ENCODE results near the gene ROR2. TPM values are rescaled to one million over a fixed set of nuclear protein-coding genes. Genes with fewer than 3 reads are reported as not detected.

ROR2 gene
- total and polyA plus RNA-seq, 2 of the 13 experiments (the other 11 are each of a cell fraction or from before 2014, with no cell fraction given), result not detected

DNA sequence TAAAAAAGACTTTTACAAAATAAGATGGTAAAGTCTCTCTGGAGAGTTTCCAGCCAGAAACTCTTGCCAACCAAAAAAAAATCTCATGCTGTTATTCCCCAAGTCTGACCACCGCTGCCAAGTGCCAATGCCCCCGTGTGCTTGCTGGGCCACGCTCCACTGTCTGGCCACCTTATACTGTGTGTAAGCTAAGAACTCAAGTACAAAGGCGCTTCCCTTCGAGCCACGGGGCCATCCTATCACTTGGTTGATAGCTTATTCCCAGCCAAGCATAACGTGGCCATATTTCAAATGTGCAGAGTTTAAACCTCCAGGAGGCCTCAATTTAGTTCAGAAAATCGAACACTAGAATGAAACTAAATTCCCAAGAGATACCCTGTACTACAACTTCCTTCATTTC, 36.0 kb downstream of the ROR2 start:
- H3K36me3 ChIP-seq (replicated peaks in 1 of 2; ENCODE audit: control insufficient read depth in 1 of 2, insufficient read depth in 2 of 2, low read length in 2 of 2), result no peaks in the 10 kb centered on the region
- no peak overlapping the region for H3K9ac ChIP-seq (ENCODE audit: insufficient read depth, low read depth, low read length)
- TF ChIP-seq ETV6 (CRISPR knock-in tag; conservative IDR thresholded peaks at IDR 0.05) (no peak), TSC22D2 (CRISPR knock-in tag; IDR thresholded peaks at IDR 0.05; ENCODE audit: borderline replicate concordance) (no peak), TCF12 (IDR thresholded peaks at IDR 0.05) (no peak), TCF12 (CRISPR knock-in tag; IDR thresholded peaks at IDR 0.05) (no peak)
- no peak overlapping the region for H2AFZ ChIP-seq (ENCODE audit: low read length)
- in situ Hi-C loops (cut with HindIII; ENCODE audit: extremely low pct_ligation_motif_present, low pct_unique_long_range_greater_than_20kb) (no loop called here), intact Hi-C loops (cut with micrococcal nuclease; ENCODE audit: unreplicated experiment) (no loop called here)
- POLR2A ChIA-PET, result no interaction called here
- FAIRE-seq (no peak), ATAC-seq (no peak), DNase-seq (ENCODE audit: low spot score) (no peak)
- CTCF ChIA-PET (ENCODE audit: low intra/inter-chr PET ratio, low total read pairs), result no interaction called here
- WGBS (ENCODE audit: low lambda C conversion rate), result 22% methylated on average over 7 of the region's 8 CpGs
- no peak overlapping the region for H3K27ac ChIP-seq (ENCODE audit: extremely low read length, insufficient read depth, low read length)
- H3K79me2 ChIP-seq (ENCODE audit: insufficient read depth, low read length), result no peaks in the 10 kb centered on the region
- no peaks in the 10 kb centered on the region for H3K4me1 ChIP-seq (ENCODE audit: insufficient read depth, low read length)
- H4K20me1 ChIP-seq (ENCODE audit: insufficient read depth, low read length), result no peaks in the 10 kb centered on the region
- H3K4me3 ChIP-seq (replicated peaks in 1 of 3; ENCODE audit: insufficient read depth in 1 of 3, low read depth in 2 of 3, low read length in 3 of 3), result no peak overlapping the region
- H3K9me3 ChIP-seq (ENCODE audit: low read length), result no peaks in the 10 kb centered on the region
- no TSS peak for BruUV-seq (replicated peaks)
- H3K4me2 ChIP-seq (ENCODE audit: low read depth, low read length), result no peak overlapping the region
- peaks cover 3 to 27% of the 10 kb centered on the region in 2 experiments; a peak in 3 of 5 replicates for H3K27me3 ChIP-seq (ENCODE audit: control insufficient read depth in 1 of 2, insufficient read depth in 2 of 2, low read length in 2 of 2)

DNA sequence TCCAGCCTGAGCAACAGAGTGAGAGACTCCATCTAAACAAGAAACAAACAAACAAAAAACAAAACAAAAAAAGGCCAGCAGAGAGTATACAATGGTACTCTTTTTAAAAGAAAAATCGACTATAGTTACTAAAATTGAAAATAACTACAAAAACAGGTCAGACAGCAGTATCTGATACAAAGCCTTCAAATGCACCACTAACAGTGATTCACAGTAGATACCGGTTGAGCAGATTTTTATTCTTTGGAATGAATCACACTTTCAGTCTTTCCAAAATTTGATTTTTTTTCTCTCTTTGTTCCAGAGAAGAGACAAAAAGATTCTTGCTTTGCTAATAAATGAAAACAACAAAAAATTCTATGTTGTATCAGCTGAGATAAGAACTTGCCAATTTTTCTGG, 36.9 kb downstream of the ROR2 start:
- peaks cover 4 to 27% of the 10 kb centered on the region in 2 experiments; a peak in 3 of 5 replicates for H3K27me3 ChIP-seq (ENCODE audit: control insufficient read depth in 1 of 2, insufficient read depth in 2 of 2, low read length in 2 of 2)
- H3K79me2 ChIP-seq (ENCODE audit: insufficient read depth, low read length), result no peaks in the 10 kb centered on the region
- H3K4me3 ChIP-seq (replicated peaks in 1 of 3; ENCODE audit: insufficient read depth in 1 of 3, low read depth in 2 of 3, low read length in 3 of 3), result no peak overlapping the region
- DNase-seq (ENCODE audit: low spot score) (no peak), FAIRE-seq (no peak), ATAC-seq (no peak)
- no peak overlapping the region for H2AFZ ChIP-seq (ENCODE audit: low read length)
- no peaks in the 10 kb centered on the region for H3K9me3 ChIP-seq (ENCODE audit: low read length)
- H3K27ac ChIP-seq (ENCODE audit: extremely low read length, insufficient read depth, low read length), result no peak overlapping the region
- no peak overlapping the region for H3K9ac ChIP-seq (ENCODE audit: insufficient read depth, low read depth, low read length)
- no peaks in the 10 kb centered on the region for H3K36me3 ChIP-seq (replicated peaks in 1 of 2; ENCODE audit: control insufficient read depth in 1 of 2, insufficient read depth in 2 of 2, low read length in 2 of 2)
- ChIA-PET POLR2A (no interaction called here), CTCF (ENCODE audit: low intra/inter-chr PET ratio, low total read pairs) (no interaction called here)
- H3K4me1 ChIP-seq (ENCODE audit: insufficient read depth, low read length), result no peaks in the 10 kb centered on the region
- TF ChIP-seq ZNF251 (CRISPR knock-in tag; IDR thresholded peaks at IDR 0.05) (no peak), MIER2 (CRISPR knock-in tag; IDR thresholded peaks at IDR 0.05) (no peak)
- intact Hi-C loops (cut with micrococcal nuclease; ENCODE audit: unreplicated experiment) (no loop called here), in situ Hi-C loops (cut with HindIII; ENCODE audit: extremely low pct_ligation_motif_present, low pct_unique_long_range_greater_than_20kb) (no loop called here)
- H4K20me1 ChIP-seq (ENCODE audit: insufficient read depth, low read length), result no peaks in the 10 kb centered on the region
- no peak overlapping the region for H3K4me2 ChIP-seq (ENCODE audit: low read depth, low read length)
- WGBS (ENCODE audit: low lambda C conversion rate), result 52% methylated on average over 2 of the region's 2 CpGs
- BruUV-seq (replicated peaks), result no TSS peak
